A673 (cell line): ENCODE data around the gene DKKL1.

Experiments used
- CTCF ChIP-seq: fragments of 300-800, 200-600 bp; sonication (generic); conservative IDR thresholded peaks from 2 replicates; pipeline ENCODE4 v1.5.1; 2017; ENCODE audit warnings: low read depth, mild to moderate bottlenecking, antibody characterized with exemption, low read length, moderate library complexity, mixed read lengths
- EZH2 ChIP-seq: fragments of 200-600 bp; sonication (generic); IDR thresholded peaks from 2 replicates; pipeline ENCODE4 v1.6.1; 2017; ENCODE audit warnings: borderline replicate concordance, low read depth, mild to moderate bottlenecking, mixed read lengths, antibody characterized with exemption, low read length; ENCODE audit not compliant: poor library complexity, severe bottlenecking

GRCh38 chr19:49355909-49356353 lies 7.7 kb upstream of the DKKL1 start:
- TF ChIP-seq CTCF (no peak), EZH2 (no peak)
